ENCODE results near the gene TSGA10IP.

Gene TSGA10IP

GRCh38 chr11:66006891-66007176 lies 61.6 kb downstream of the TSGA10IP start:
- no peak overlapping the region for H3K4me3 Mint-ChIP-seq
- H3K27me3 Mint-ChIP-seq: peaks cover 4 to 5% of the 10 kb centered on the region in 2 donors
- H3K9me3 Mint-ChIP-seq: no peaks in the 10 kb centered on the region
- ATAC-seq (replicated peaks) (no peak), DNase-seq (no peak)
- H3K27ac Mint-ChIP-seq: no peak overlapping the region
- H3K4me1 Mint-ChIP-seq: peaks cover 12 to 21% of the 10 kb centered on the region in 2 donors
- peaks cover 17 to 31% of the 10 kb centered on the region in 2 donors for H3K36me3 Mint-ChIP-seq

GRCh38 chr11:66007201-66007634 lies 61.9 kb downstream of the TSGA10IP start:
- no peak for DNase-seq
- H3K27me3 Mint-ChIP-seq: peaks cover 8 to 9% of the 10 kb centered on the region in 2 donors
- H3K4me3 Mint-ChIP-seq: no peak overlapping the region
- H3K36me3 Mint-ChIP-seq: peaks cover 16 to 28% of the 10 kb centered on the region in 2 donors
- no peak for ATAC-seq (replicated peaks)
- peaks cover 12 to 21% of the 10 kb centered on the region in 2 donors for H3K4me1 Mint-ChIP-seq
- no peaks in the 10 kb centered on the region for H3K9me3 Mint-ChIP-seq
- H3K27ac Mint-ChIP-seq: no peak overlapping the region

GRCh38 chr11:66008095-66008467 lies 62.8 kb downstream of the TSGA10IP start:
- Mint-ChIP-seq H3K4me1 (peaks cover 11 to 22% of the 10 kb centered on the region in 2 donors), H3K4me3 (no peak overlapping the region), H3K27ac (no peak overlapping the region), H3K36me3 (peaks cover 16 to 20% of the 10 kb centered on the region in 2 donors), H3K9me3 (no peaks in the 10 kb centered on the region), H3K27me3 (peaks cover 14 to 17% of the 10 kb centered on the region in 2 donors)
- DNase-seq (no peak), ATAC-seq (replicated peaks) (no peak)

GRCh38 chr11:66008468-66009101 lies 63.3 kb downstream of the TSGA10IP start:
- Mint-ChIP-seq H3K4me3 (no peak overlapping the region), H3K9me3 (no peaks in the 10 kb centered on the region), H3K27ac (no peak overlapping the region), H3K27me3 (peaks cover 19 to 22% of the 10 kb centered on the region in 2 donors), H3K4me1 (peaks cover 10 to 17% of the 10 kb centered on the region in 2 donors), H3K36me3 (peaks cover 16 to 19% of the 10 kb centered on the region in 2 donors)
- no peak for ATAC-seq (replicated peaks)
- no peak for DNase-seq

All from stimulated activated naive B cell treated with anti-CD40 and anti-IgM and Interleukin-4, amounts not matched to agents 10 μg/mL and 1 μg/mL and 100 μg/mL, for 72 hours (primary cell).